ENCODE results near the gene NUP85. TPM values are rescaled to one million over a fixed set of nuclear protein-coding genes. Genes with fewer than 3 reads are reported as not detected.
A peak's percentile ranks its signal among the peaks of the same experiment; 100 is the strongest.
"Not testable (repeated sequence)": the region's sequence is repeated elsewhere in the genome, so short reads cannot be mapped to it uniquely, and the experiment has no call there.

The NUP85 gene
- total RNA-seq, 1 donor from 2014 or later: 63.7 TPM

DNA sequence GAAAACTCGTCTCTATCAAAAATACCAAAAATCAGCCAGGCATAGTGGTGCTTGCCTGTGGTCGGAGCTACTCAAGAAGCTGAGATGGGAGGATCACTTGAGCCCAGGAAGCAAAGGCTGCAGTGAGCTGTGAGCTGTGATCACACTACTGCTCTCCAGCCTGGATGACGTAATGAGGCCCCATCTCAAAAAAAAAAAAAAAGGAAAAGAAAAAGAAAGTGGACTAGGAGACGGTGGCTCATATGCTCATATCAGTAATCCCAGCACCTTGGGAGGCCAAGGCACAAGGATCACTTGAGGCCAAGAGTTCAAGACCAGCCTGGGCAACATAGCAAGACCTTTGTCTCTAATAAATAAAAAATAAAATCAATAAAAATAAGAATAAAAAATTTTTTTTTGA lies 13.9 kb upstream of the NUP85 start:
- H3K9me3 ChIP-seq: no peaks in the 10 kb centered on the region
- no peak for DNase-seq
- intact Hi-C loops (cut with DNase I): no loop called here
- no peak for TF ChIP-seq CTCF (IDR thresholded peaks at IDR 0.05)
- H3K36me3 ChIP-seq: no peaks in the 10 kb centered on the region
- no peaks in the 10 kb centered on the region for H3K4me1 ChIP-seq
- H3K27ac ChIP-seq: no peak overlapping the region
- H3K27me3 ChIP-seq: no peaks in the 10 kb centered on the region
- no peak overlapping the region for H3K4me3 ChIP-seq
- no peak for ATAC-seq

DNA sequence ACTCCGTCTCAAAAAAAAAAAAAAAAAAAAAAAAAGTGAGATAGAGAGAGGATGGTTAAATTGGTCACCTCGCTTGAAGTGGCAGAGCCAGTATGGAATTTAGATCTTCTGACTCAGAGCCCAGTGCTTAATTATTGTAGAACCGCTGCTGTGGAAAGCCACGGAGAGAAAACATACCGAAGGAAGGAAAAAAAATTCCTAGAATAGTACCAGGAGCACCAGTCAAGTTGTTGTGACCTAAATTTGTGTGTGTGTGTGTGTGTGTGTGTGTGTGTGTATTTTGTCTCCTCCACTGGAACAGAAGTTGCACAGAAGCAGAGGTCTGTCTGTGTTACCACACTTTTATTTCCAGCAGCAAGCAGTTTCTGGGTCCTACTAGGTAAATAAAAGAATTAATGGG lies 10.6 kb upstream of the NUP85 start:
- H3K36me3 ChIP-seq: no peaks in the 10 kb centered on the region
- ATAC-seq: no peak
- DNase-seq: no peak
- H3K4me3 ChIP-seq: no peak overlapping the region
- no peaks in the 10 kb centered on the region for H3K4me1 ChIP-seq
- no peak for TF ChIP-seq CTCF (IDR thresholded peaks at IDR 0.05)
- H3K27ac ChIP-seq: no peak overlapping the region
- no peaks in the 10 kb centered on the region for H3K27me3 ChIP-seq
- H3K9me3 ChIP-seq: no peaks in the 10 kb centered on the region
- intact Hi-C loops (cut with DNase I): no loop called here

DNA sequence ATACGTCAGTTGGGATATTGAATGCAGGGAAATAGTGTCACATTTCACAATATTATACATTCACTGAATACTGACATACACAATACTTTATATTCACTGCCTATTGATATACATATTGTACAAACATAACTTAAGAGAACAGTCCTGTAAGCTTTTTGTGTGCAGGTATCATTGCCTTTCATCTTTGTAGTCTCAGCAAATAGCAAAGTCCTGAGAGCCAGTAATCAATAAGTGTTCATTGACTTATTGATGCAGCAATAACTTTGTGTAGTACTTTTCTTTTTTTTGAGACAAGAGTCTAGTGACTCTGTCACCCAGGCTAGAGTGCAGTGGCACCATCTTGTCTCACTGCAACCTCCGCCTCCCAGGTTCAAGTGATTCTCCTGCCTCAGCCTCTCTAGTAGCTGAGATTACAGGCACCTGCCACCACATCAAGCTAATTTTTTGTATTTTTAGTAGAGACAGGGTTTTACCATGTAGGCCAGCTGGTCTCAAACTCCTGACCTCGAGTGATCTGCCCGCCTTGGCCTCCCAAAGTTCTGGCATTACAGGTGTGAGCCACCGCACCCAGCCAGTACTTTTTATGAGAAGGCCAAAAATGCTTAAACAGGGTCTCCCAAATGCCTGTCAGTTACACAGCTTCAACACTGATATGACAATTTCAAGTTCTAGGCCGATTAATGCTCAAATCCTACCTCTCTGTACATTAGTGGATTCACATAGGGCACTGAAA lies 5.4 kb upstream of the NUP85 start:
- no peak for ATAC-seq
- intact Hi-C loops (cut with DNase I): no loop called here
- no peaks in the 10 kb centered on the region for H3K36me3 ChIP-seq
- TF ChIP-seq CTCF (IDR thresholded peaks at IDR 0.05): no peak
- H3K27me3 ChIP-seq: no peaks in the 10 kb centered on the region
- H3K4me1 ChIP-seq: no peaks in the 10 kb centered on the region
- no peak overlapping the region for H3K4me3 ChIP-seq
- no peaks in the 10 kb centered on the region for H3K9me3 ChIP-seq
- no peak overlapping the region for H3K27ac ChIP-seq
- no peak for DNase-seq

DNA sequence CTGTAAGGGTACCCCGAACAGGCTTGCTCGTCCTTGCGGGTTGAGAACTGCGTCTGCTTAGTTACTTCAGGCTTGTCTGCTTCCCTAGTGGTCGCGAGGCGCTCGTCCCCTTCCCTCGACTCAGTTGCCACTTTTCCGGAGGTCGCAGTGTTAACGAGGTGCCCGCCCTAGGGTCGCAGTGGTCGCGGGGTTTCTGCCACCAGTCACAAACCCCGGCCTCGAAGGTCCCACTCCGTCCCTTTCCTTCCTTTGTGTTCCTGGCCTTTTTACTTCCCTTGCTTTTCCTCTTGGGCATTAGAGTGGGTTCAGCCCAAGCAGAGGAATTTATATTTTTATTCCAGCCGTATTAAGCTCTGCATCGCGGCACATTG lies 299 bp downstream of the NUP85 start:
- Histone ChIP-seq H3K4me3 (peak overlapping the region; percentile 75), H3K27ac (peak overlapping the region; percentile 98), H3K9me3 (no peaks in the 10 kb centered on the region), H3K4me1 (peaks cover 13% of the 10 kb centered on the region), H3K36me3 (peaks cover 25% of the 10 kb centered on the region), H3K27me3 (no peaks in the 10 kb centered on the region)
- intact Hi-C loops (cut with DNase I): no loop called here
- no peak for ATAC-seq
- no peak for DNase-seq
- TF ChIP-seq CTCF (IDR thresholded peaks at IDR 0.05): no peak

DNA sequence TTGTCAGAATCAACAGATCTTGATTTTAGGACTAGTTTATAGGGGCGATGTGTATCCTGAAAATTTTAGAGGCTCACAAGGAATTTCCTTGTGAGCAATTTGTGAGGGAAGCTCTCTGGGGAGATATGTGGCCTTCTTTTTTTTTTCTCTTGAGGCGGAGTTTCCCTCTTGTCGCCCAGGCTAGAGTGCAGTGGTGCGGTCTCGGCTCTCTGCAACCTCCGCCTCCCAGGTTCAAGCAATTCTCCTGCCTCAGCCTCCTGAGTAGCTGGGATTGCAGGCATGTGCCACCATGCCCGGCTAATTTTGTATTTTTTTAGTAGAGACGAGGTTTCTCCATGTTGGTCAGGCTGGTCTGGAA lies 1.6 kb downstream of the NUP85 start:
- H3K27ac ChIP-seq; DNase-seq; ATAC-seq; H3K27me3 ChIP-seq; H3K9me3 ChIP-seq; intact Hi-C loops (cut with DNase I): not testable (repeated sequence)
- Histone ChIP-seq H3K4me1 (peaks cover 13% of the 10 kb centered on the region), H3K4me3 (peak overlapping the region; percentile 75), H3K36me3 (peaks cover 37% of the 10 kb centered on the region)

- TF ChIP-seq CTCF (IDR thresholded peaks at IDR 0.05): no peak
- Histone ChIP-seq H3K27me3 (no peaks in the 10 kb centered on the region), H3K4me3 (no peak overlapping the region), H3K9me3 (no peaks in the 10 kb centered on the region), H3K4me1 (peaks cover 13% of the 10 kb centered on the region), H3K27ac (no peak overlapping the region), H3K36me3 (peaks cover 44% of the 10 kb centered on the region)
- DNase-seq (no peak), ATAC-seq (no peak)
- intact Hi-C loops (cut with DNase I): no loop called here
These were observed 2.3 kb downstream of the NUP85 start for GRCh38 chr17:75207760-75208159.
